Ishikawa (cell line): ENCODE measurements around the gene SKI.

ENCODE experiments used
- CEBPB ChIP-seq: IDR thresholded peaks from 2 replicates; pipeline ENCODE4 v1.6.1; 2012
- CREB1 ChIP-seq: IDR thresholded peaks from 2 replicates; pipeline ENCODE4 v1.6.1; 2012; ENCODE audit warnings: low read depth
- EGR1 ChIP-seq: IDR thresholded peaks from 2 replicates; pipeline ENCODE4 v1.6.1; 2012
- EP300 ChIP-seq: IDR thresholded peaks from 2 replicates; pipeline ENCODE4 v1.6.1; 2012; ENCODE audit warnings: borderline replicate concordance
- FOXM1 ChIP-seq: IDR thresholded peaks from 2 replicates; pipeline ENCODE4 v1.6.1; 2012; ENCODE audit warnings: low read depth, borderline replicate concordance
- NFIC ChIP-seq: IDR thresholded peaks from 2 replicates; pipeline ENCODE4 v1.6.1; 2012
- RAD21 ChIP-seq: IDR thresholded peaks from 2 replicates; pipeline ENCODE4 v1.6.1; 2012; ENCODE audit warnings: low read depth
- TAF1 ChIP-seq: IDR thresholded peaks from 2 replicates; pipeline ENCODE4 v1.6.1; 2012; ENCODE audit warnings: low read depth, mild to moderate bottlenecking
- TCF12 ChIP-seq: IDR thresholded peaks from 2 replicates; pipeline ENCODE4 v1.6.1; 2012; ENCODE audit warnings: low read depth
- TEAD4 ChIP-seq: IDR thresholded peaks from 2 replicates; pipeline ENCODE4 v1.6.1; 2012
- YY1 ChIP-seq: IDR thresholded peaks from 2 replicates; pipeline ENCODE4 v1.6.1; 2012; ENCODE audit warnings: low read depth
- ZBTB7A ChIP-seq: IDR thresholded peaks from 2 replicates; pipeline ENCODE4 v1.6.1; 2012; ENCODE audit warnings: low read depth
- TF ChIP-seq, protein P1 (sequence below): IDR thresholded peaks from 2 replicates; pipeline ENCODE4 v1.6.1; 2012; ENCODE audit warnings: low read depth, mild to moderate bottlenecking
- TF ChIP-seq, protein P2 (sequence below): IDR thresholded peaks from 2 replicates; pipeline ENCODE4 v1.6.1; 2012
- TF ChIP-seq, protein P3 (sequence below): IDR thresholded peaks from 2 replicates; pipeline ENCODE4 v1.6.1; 2012

SKI gene

DNA sequence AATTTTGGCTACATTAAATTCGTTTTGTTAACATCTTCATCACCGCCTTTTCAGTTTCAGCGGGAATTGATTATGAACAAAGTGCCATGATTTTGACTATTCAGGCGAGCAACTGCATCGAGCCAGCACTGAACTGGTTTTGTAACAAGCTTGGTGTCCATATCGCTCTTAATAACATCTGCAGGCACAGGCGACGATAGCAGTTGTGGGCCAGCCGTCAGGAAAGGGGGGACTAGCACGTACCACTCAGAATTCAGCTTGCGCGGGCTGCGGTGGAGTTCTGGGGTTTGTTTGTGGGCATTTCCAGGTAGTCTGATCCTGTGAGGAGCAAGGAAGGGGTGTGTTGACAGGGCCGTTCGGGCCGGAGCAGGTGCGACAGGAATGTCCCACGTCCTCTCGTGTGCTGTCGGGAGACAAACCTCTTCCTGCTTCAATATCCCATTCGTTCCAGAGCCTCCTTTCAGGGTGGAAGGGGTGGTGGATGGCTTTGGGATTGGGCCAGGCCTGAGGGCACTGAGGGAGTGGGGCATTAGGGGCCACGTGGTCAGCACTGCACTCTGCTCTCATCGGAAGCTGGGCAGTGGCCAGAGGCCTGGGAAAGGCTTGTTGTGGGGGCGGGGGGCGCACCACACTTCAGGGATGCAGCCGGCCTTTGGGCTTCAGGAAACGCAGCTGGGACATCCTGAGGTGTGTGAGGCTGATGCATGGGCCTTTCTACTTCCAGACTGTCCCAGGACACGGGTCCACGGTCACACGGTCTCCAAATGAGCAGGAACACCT is 39.1 kb downstream of the SKI start:
- TF ChIP-seq TCF12 (no peak), EGR1 (no peak), ZBTB7A (no peak), TAF1 (no peak), TEAD4 (no peak), NFIC (no peak), CEBPB (no peak), CREB1 (no peak), EP300 (no peak), FOXM1 (no peak), YY1 (no peak), RAD21 (no peak)
- TF ChIP-seq, protein P1, sequence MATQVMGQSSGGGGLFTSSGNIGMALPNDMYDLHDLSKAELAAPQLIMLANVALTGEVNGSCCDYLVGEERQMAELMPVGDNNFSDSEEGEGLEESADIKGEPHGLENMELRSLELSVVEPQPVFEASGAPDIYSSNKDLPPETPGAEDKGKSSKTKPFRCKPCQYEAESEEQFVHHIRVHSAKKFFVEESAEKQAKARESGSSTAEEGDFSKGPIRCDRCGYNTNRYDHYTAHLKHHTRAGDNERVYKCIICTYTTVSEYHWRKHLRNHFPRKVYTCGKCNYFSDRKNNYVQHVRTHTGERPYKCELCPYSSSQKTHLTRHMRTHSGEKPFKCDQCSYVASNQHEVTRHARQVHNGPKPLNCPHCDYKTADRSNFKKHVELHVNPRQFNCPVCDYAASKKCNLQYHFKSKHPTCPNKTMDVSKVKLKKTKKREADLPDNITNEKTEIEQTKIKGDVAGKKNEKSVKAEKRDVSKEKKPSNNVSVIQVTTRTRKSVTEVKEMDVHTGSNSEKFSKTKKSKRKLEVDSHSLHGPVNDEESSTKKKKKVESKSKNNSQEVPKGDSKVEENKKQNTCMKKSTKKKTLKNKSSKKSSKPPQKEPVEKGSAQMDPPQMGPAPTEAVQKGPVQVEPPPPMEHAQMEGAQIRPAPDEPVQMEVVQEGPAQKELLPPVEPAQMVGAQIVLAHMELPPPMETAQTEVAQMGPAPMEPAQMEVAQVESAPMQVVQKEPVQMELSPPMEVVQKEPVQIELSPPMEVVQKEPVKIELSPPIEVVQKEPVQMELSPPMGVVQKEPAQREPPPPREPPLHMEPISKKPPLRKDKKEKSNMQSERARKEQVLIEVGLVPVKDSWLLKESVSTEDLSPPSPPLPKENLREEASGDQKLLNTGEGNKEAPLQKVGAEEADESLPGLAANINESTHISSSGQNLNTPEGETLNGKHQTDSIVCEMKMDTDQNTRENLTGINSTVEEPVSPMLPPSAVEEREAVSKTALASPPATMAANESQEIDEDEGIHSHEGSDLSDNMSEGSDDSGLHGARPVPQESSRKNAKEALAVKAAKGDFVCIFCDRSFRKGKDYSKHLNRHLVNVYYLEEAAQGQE: no peak
- TF ChIP-seq, protein P2, sequence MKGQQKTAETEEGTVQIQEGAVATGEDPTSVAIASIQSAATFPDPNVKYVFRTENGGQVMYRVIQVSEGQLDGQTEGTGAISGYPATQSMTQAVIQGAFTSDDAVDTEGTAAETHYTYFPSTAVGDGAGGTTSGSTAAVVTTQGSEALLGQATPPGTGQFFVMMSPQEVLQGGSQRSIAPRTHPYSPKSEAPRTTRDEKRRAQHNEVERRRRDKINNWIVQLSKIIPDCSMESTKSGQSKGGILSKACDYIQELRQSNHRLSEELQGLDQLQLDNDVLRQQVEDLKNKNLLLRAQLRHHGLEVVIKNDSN: no peak
- TF ChIP-seq, protein P3, sequence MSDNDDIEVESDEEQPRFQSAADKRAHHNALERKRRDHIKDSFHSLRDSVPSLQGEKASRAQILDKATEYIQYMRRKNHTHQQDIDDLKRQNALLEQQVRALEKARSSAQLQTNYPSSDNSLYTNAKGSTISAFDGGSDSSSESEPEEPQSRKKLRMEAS: no peak

DNA sequence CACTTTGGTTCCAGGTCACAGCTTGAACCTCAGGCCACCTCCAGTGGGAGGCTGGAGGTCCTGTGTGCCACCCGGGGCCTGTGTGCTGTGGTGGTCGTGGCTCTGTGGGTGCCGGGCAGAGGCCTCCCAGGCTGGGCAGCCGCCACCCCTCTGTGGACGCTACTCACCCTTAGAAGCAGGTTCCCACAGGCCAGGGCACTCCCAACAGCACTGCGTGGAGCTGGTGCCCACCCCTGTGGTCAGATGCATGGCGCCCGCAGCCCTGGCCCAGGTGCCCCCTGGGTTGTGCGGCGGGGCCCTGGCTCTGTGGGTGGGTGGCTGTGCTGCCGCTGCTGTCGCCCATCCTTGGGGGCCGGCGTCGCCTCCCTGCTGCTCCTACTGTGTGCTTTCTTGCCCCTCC is 39.7 kb downstream of the SKI start:
- no peak for TF ChIP-seq RAD21
- no peak for TF ChIP-seq FOXM1
- TF ChIP-seq, protein P2: no peak
- TF ChIP-seq EGR1: no peak
- TF ChIP-seq TEAD4: no peak
- no peak for TF ChIP-seq EP300
- TF ChIP-seq TAF1: no peak
- no peak for TF ChIP-seq YY1
- no peak for TF ChIP-seq ZBTB7A
- no peak for TF ChIP-seq CREB1
- TF ChIP-seq CEBPB: no peak
- TF ChIP-seq, protein P3: no peak
- no peak for TF ChIP-seq NFIC
- TF ChIP-seq TCF12: no peak

DNA sequence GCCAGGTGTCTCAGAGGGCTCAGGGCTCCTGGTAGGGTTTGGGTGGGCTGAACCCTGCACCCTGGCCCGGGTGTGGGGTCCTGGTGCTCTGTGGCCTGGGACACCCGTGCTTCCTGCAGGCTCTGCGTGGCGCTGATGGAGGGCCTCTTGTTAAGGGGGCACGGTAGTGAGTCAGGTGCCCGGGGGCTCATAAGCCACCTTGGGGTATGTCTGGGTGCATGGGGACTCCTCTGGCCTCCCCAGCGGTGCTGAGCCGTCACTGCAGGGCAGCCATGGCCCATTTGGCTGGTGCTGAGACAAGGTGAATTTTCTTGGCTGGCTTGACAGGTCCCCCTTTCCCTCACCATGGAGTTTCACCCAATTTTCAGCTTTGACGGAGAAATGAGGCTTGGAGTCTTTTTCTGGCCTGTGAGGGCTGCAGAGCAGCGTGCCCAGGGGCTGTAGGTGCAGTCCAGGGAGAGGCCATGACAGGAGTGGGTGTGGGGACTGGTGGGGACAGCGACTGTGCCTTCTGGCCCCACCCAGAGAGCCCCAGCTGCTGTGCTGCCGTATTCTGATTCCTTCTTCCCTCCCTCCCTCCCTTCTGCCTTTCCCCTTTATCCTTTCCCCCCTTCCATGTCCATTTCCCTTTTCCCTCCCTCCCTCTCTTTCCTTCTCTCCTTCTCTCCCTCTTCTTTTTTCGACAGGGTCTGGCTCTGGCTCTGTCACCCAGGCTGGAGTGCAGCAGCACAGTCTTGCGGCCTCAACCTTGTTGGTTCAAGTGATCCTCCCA is 40.4 kb downstream of the SKI start:
- TF ChIP-seq TEAD4: no peak
- TF ChIP-seq EGR1: no peak
- TF ChIP-seq, protein P2: no peak
- TF ChIP-seq TCF12: no peak

DNA sequence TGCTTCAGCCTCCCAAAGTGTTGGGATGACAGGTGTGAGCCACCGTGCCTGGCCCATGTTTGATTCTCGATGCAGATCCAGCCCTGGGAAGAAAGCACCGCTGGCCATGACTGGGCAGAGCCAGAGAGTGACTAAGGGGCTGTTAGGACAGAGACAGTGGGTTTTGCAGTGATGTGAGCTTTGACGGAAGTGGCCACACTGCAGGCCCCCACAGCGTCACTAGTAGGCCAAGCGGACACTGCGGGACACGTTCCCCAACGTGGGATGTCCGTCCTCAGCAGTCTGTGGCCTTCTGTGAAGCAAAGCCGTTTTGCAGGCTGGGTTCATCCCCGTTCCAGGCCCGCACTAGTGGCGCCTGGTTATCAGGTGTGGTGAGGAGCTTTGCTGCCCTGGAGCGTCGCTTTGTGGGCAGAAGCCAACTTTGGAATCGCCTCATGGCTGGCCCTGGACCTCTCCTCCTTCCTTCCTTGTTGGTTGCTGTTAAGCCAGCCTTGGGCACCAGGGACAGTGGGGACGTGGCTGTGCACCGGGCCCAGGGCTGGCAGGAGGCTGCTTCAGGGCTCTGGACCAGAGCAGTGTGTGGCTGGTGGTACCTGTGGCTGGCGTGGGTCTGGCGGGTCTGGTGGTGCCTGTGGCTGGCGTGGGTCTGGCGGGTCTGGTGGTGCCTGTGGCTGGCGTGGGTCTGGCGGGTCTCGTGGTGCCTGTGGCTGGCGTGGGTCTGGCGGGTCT is 41.2 kb downstream of the SKI start:
- TF ChIP-seq TAF1 (no peak), FOXM1 (no peak), CEBPB (no peak), TCF12 (no peak), EP300 (no peak), TEAD4 (no peak), CREB1 (no peak), ZBTB7A (no peak), RAD21 (no peak), NFIC (no peak), YY1 (no peak), EGR1 (no peak)
- TF ChIP-seq, protein P2: no peak
- TF ChIP-seq, protein P1: no peak
- TF ChIP-seq, protein P3: no peak
